Central memory CD8-positive, alpha-beta T cell (primary cell): Measurements from ENCODE around the gene ZFYVE21.
A peak's percentile ranks its signal among the peaks of the same experiment; 100 is the strongest.

Experiments used
- ATAC-seq: fragments of 150-1000 bp; cut with Tn5 transposase; replicated peaks from 2 replicates; pipeline ENCODE4 v1.10.0; 2022; ENCODE audit warnings: mild to moderate bottlenecking, moderate FRiP score, moderate number of reproducible peaks; ENCODE audit not compliant: poor library complexity, severe bottlenecking; ENCODE audit errors: extremely low read depth
- DNase-seq, 2 donors: peaks; one replicate each; pipeline ENCODE4 v3.0.0; 2021; ENCODE audit warnings: low spot score in 2 of 2
- H3K27ac Mint-ChIP-seq: one replicate; pipeline ENCODE4 v1.8.0; 2022; ENCODE audit warnings: low read depth, mild to moderate bottlenecking, moderate library complexity, mixed read lengths
- H3K27me3 Mint-ChIP-seq: one replicate; pipeline ENCODE4 v1.8.0; 2022; ENCODE audit warnings: mixed read lengths
- H3K36me3 Mint-ChIP-seq: one replicate; pipeline ENCODE4 v1.8.0; 2022; ENCODE audit warnings: mild to moderate bottlenecking, moderate library complexity, mixed read lengths; ENCODE audit not compliant: insufficient read depth
- H3K4me1 Mint-ChIP-seq: one replicate; pipeline ENCODE4 v1.8.0; 2022; ENCODE audit warnings: mixed read lengths
- H3K4me3 Mint-ChIP-seq: one replicate; pipeline ENCODE4 v1.8.0; 2022; ENCODE audit warnings: mild to moderate bottlenecking, moderate library complexity, mixed read lengths
- H3K9me3 Mint-ChIP-seq: one replicate; pipeline ENCODE4 v1.8.0; 2022; ENCODE audit warnings: mixed read lengths

ZFYVE21 gene

GRCh38 chr14:103740991-103741689, 25.5 kb downstream of the ZFYVE21 start:
- Mint-ChIP-seq H3K27me3 (no peaks in the 10 kb centered on the region), H3K4me1 (no peaks in the 10 kb centered on the region), H3K36me3 (peaks cover 10% of the 10 kb centered on the region), H3K4me3 (no peak overlapping the region), H3K9me3 (no peaks in the 10 kb centered on the region), H3K27ac (no peak overlapping the region)
- ATAC-seq (no peak), DNase-seq (no peak)

DNA sequence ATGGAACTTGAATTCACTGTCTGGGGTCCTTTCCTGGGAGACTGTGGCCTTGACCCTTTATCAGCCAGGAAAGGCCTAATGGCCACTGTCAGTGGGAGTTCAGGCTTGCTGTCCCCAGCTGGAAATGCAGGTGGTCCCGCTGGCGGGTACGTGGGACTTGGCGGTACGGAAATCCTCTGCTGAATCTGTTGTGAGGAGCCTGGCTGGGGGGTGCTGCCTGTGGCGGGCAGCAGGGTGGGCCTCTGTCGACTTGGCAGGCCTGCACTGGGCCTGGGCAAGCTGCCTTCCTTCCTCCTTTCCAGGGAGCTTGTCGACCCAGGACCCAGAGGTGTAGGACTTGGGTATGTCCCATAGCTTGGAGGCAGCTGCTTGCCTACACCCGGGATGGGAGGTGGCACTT, 26.3 kb downstream of the ZFYVE21 start:
- Mint-ChIP-seq H3K9me3 (no peaks in the 10 kb centered on the region), H3K36me3 (peaks cover 10% of the 10 kb centered on the region), H3K27me3 (no peaks in the 10 kb centered on the region), H3K4me3 (no peak overlapping the region), H3K27ac (no peak overlapping the region), H3K4me1 (no peaks in the 10 kb centered on the region)
- DNase-seq (no peak), ATAC-seq (no peak)

GRCh38 chr14:103742499-103743255, 27.1 kb downstream of the ZFYVE21 start:
- H3K27me3 Mint-ChIP-seq = no peaks in the 10 kb centered on the region
- peaks cover under 1% of the 10 kb centered on the region for H3K4me1 Mint-ChIP-seq
- ATAC-seq = no peak
- DNase-seq = no peak
- H3K27ac Mint-ChIP-seq = no peak overlapping the region
- H3K9me3 Mint-ChIP-seq = no peaks in the 10 kb centered on the region
- no peak overlapping the region for H3K4me3 Mint-ChIP-seq
- peaks cover 7% of the 10 kb centered on the region for H3K36me3 Mint-ChIP-seq

- Mint-ChIP-seq H3K9me3 (no peaks in the 10 kb centered on the region), H3K4me1 (peaks cover 10% of the 10 kb centered on the region), H3K36me3 (peaks cover 11% of the 10 kb centered on the region), H3K27ac (no peak overlapping the region), H3K27me3 (no peaks in the 10 kb centered on the region), H3K4me3 (no peak overlapping the region)
- no peak for ATAC-seq
- DNase-seq = no peak
These were observed 28.1 kb downstream of the ZFYVE21 start for GRCh38 chr14:103743691-103744090.

GRCh38 chr14:103744621-103745395, 29.2 kb downstream of the ZFYVE21 start:
- H3K9me3 Mint-ChIP-seq = no peaks in the 10 kb centered on the region
- H3K27me3 Mint-ChIP-seq = no peaks in the 10 kb centered on the region
- no peak overlapping the region for H3K27ac Mint-ChIP-seq
- ATAC-seq (no peak), DNase-seq (no peak)
- H3K4me3 Mint-ChIP-seq = no peak overlapping the region
- H3K36me3 Mint-ChIP-seq = peaks cover 9% of the 10 kb centered on the region
- peaks cover 12% of the 10 kb centered on the region for H3K4me1 Mint-ChIP-seq

- Mint-ChIP-seq H3K27me3 (no peaks in the 10 kb centered on the region), H3K27ac (no peak overlapping the region), H3K4me3 (no peak overlapping the region), H3K4me1 (peaks cover 12% of the 10 kb centered on the region), H3K9me3 (no peaks in the 10 kb centered on the region), H3K36me3 (peaks cover 9% of the 10 kb centered on the region)
- ATAC-seq (no peak), DNase-seq (no peak)
These were observed 29.8 kb downstream of the ZFYVE21 start for GRCh38 chr14:103745424-103745823.

- Mint-ChIP-seq H3K9me3 (no peaks in the 10 kb centered on the region), H3K27ac (no peak overlapping the region), H3K4me3 (no peak overlapping the region), H3K4me1 (peaks cover 12% of the 10 kb centered on the region), H3K36me3 (peaks cover 9% of the 10 kb centered on the region), H3K27me3 (no peaks in the 10 kb centered on the region)
- ATAC-seq = no peak
- no peak for DNase-seq
These were observed 31.1 kb downstream of the ZFYVE21 start for GRCh38 chr14:103746701-103747100.

DNA sequence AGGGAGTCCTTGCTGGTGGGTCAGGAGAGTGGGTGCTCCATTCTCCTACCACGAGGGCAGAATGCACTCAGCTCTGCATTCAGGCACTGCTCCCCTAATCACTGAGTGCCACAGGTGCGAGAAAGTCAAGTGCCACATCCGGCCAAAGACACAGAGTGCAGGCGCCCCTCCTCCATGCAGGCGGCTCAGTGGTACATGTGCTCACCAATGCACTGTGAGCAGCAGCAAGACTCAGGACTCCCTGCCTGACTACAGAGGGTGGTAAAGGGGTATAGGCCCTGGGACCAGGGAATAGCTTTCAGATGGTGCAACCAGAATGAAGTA, 32.9 kb downstream of the ZFYVE21 start:
- ATAC-seq (peak; percentile 100), DNase-seq (peak; percentile 46 to 71)
- Mint-ChIP-seq H3K9me3 (no peaks in the 10 kb centered on the region), H3K27ac (peak overlapping the region; percentile 88), H3K4me3 (peak overlapping the region; percentile 56), H3K36me3 (peaks cover 8% of the 10 kb centered on the region), H3K4me1 (peaks cover 12% of the 10 kb centered on the region), H3K27me3 (no peaks in the 10 kb centered on the region)

- Mint-ChIP-seq H3K27ac (peak overlapping the region; percentile 32), H3K4me3 (no peak overlapping the region), H3K9me3 (no peaks in the 10 kb centered on the region), H3K4me1 (peaks cover 12% of the 10 kb centered on the region), H3K27me3 (no peaks in the 10 kb centered on the region), H3K36me3 (peaks cover 9% of the 10 kb centered on the region)
- ATAC-seq = no peak
- no peak for DNase-seq
These were observed 33.8 kb downstream of the ZFYVE21 start for GRCh38 chr14:103749452-103749851.

DNA sequence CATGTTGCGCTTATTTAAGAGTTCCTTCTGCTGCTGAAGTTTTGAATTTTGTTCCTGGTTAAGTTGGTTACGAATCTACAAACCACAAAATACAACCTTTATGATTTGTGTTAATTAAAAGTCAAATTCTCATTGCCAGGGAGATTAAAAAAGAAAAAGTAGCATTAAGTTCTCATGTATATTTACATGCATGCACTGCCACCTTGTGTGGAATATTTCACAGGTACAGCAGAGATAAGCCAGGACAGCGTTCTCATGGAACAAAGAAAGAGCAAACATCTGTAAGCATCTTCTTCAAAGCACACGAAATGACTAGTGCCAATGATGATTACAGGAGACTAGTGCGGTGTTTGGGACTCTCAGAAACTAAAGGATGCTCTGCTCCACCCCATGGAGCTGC, 34.2 kb downstream of the ZFYVE21 start:
- ATAC-seq = no peak
- H3K27ac Mint-ChIP-seq = no peak overlapping the region
- H3K36me3 Mint-ChIP-seq = peaks cover 9% of the 10 kb centered on the region
- H3K27me3 Mint-ChIP-seq = no peaks in the 10 kb centered on the region
- no peak overlapping the region for H3K4me3 Mint-ChIP-seq
- peaks cover 12% of the 10 kb centered on the region for H3K4me1 Mint-ChIP-seq
- no peak for DNase-seq
- no peaks in the 10 kb centered on the region for H3K9me3 Mint-ChIP-seq

GRCh38 chr14:103753774-103754173, 38.2 kb downstream of the ZFYVE21 start:
- Mint-ChIP-seq H3K9me3 (no peaks in the 10 kb centered on the region), H3K27ac (no peak overlapping the region), H3K27me3 (no peaks in the 10 kb centered on the region), H3K4me1 (peaks cover 1% of the 10 kb centered on the region), H3K4me3 (no peak overlapping the region), H3K36me3 (peaks cover 7% of the 10 kb centered on the region)
- ATAC-seq (no peak), DNase-seq (no peak)

DNA sequence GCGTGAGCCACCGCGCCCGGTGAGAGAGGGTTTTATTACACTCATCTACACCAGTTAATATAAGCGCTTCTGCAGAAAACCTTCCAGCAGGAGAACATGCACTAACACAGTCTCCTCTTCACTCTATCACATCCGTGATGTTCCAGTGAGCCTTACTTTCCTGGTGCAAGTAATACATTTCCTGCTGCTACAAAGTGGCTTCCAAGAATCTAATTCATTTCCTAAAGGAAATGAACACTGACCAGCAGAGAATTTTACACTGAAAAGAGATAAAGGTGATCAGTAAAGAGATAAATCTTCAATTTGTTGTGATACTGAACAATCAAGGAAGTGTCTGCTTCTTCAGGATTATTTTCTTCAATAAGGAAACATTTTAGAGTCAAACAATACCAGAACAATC, 39.5 kb downstream of the ZFYVE21 start:
- Mint-ChIP-seq H3K36me3 (peaks cover 7% of the 10 kb centered on the region), H3K27ac (no peak overlapping the region), H3K4me3 (no peak overlapping the region), H3K4me1 (no peaks in the 10 kb centered on the region), H3K9me3 (no peaks in the 10 kb centered on the region), H3K27me3 (no peaks in the 10 kb centered on the region)
- DNase-seq = no peak
- no peak for ATAC-seq
